K562 (cell line): Measurements from ENCODE around the gene DIAPH3.

ENCODE experiments used
- ATF1 ChIP-seq, 2 experiments: fragments of 450-650 bp in 1 of 2; IDR thresholded peaks; 2 replicates each; pipeline ENCODE4 v1.6.1; 2016; ENCODE audit warnings: missing compliant biosample characterization in 1 of 2, missing genetic modification characterization in 1 of 2
- CEBPB ChIP-seq: fragments of 450-650 bp; IDR thresholded peaks from 2 replicates; pipeline ENCODE4 v1.6.1; 2016; ENCODE audit warnings: missing genetic modification characterization, missing compliant biosample characterization
- NBN ChIP-seq: fragments of 450-650 bp; IDR thresholded peaks from 2 replicates; pipeline ENCODE4 v1.6.1; 2016; ENCODE audit warnings: low read depth, mild to moderate bottlenecking
- PTBP1 ChIP-seq: fragments of 200-400 bp; formaldehyde crosslinking; IDR thresholded peaks from 2 replicates; pipeline ENCODE4 v1.6.1; 2017; ENCODE audit warnings: low read depth, low read length
- PTRF ChIP-seq: fragments of 450-650 bp; IDR thresholded peaks from 2 replicates; pipeline ENCODE4 v1.6.1; 2016; ENCODE audit warnings: mild to moderate bottlenecking, missing genetic modification characterization, missing compliant biosample characterization
- TCF7 ChIP-seq: sonication (generic); IDR thresholded peaks from 2 replicates; pipeline ENCODE4 v1.6.1; 2016; ENCODE audit warnings: antibody characterized with exemption, borderline replicate concordance
- ZNF12 ChIP-seq: sonication (generic); formaldehyde crosslinking; IDR thresholded peaks from 2 replicates; pipeline ENCODE4 v1.4.0; 2020; ENCODE audit warnings: mild to moderate bottlenecking, missing genetic modification reagents
- ZNF184 ChIP-seq: sonication (generic); formaldehyde crosslinking; IDR thresholded peaks from 2 replicates; pipeline ENCODE4 v1.5.0; 2020; ENCODE audit warnings: missing genetic modification reagents
- ZNF232 ChIP-seq: sonication (generic); formaldehyde crosslinking; IDR thresholded peaks from 2 replicates; pipeline ENCODE4 v1.8.0; 2022; ENCODE audit warnings: mild to moderate bottlenecking, missing genetic modification reagents
- TF ChIP-seq, protein P1 (sequence below), 3 experiments: IDR thresholded peaks in 2 of 3; conservative IDR thresholded peaks in 1 of 3; 2 replicates each; pipeline ENCODE4 v1.5.1; 2011 to 2012; ENCODE audit warnings: low read length in 3 of 3, mild to moderate bottlenecking in 3 of 3, control low read depth in 2 of 3, improper control_type of control experiment in 1 of 3, inconsistent platforms in 1 of 3, low read depth in 1 of 3, mixed read lengths in 1 of 3, moderate library complexity in 1 of 3; ENCODE audit not compliant: insufficient read depth in 2 of 3
- TF ChIP-seq, protein P2 (sequence below): sonication (generic); formaldehyde crosslinking; IDR thresholded peaks from 2 replicates; pipeline ENCODE4 v1.8.0; 2022; ENCODE audit warnings: missing genetic modification reagents, mild to moderate bottlenecking, moderate library complexity, borderline replicate concordance
- TF ChIP-seq, protein P3 (sequence below), 2 experiments: IDR thresholded peaks; 2 replicates each; pipeline ENCODE4 v1.6.1; 2011; ENCODE audit warnings: borderline replicate concordance in 1 of 2, control low read depth in 1 of 2, low read depth in 1 of 2, low read length in 1 of 2, mild to moderate bottlenecking in 1 of 2, mixed read lengths in 1 of 2, moderate library complexity in 1 of 2; ENCODE audit not compliant: insufficient read depth in 1 of 2, insufficient read length in 1 of 2, poor library complexity in 1 of 2, severe bottlenecking in 1 of 2; ENCODE audit errors: extremely low read depth in 1 of 2

DNA sequence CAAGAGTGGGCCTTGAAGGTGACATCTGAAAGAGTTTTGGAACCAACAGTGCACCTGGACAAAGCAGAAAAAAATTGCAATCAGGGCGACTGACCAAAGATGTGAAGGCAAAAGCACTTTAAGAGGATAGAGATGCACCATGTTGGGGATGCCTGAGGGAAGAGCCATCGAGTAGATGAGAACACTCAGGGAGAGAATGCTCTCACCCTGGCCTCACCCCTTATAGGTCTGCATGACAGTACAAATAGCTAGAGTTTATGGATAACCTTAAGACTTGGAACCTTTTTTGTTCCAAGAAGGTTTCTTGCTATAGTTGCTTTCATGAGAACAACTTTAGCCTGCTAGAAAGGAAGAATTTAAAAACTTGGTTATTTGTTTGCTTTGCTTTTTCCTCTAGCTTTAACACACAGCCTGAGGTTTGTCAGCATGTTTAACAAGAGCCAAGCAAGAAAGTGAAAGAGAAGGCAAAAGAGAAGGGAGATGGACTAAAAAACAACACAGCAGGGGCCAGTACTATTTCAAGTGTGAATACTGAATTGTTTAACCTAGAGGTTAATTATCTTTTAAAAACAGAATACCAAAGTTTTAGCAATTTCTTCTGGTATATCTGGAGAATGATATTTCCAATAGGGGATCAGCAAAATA lies 418.9 kb downstream of the DIAPH3 start:
- TF ChIP-seq ZNF184 (CRISPR knock-in tag) (no peak), ATF1 (CRISPR knock-in tag; IDR thresholded peaks at IDR 0.05) (no peak), ATF1 (tag; IDR thresholded peaks at IDR 0.05) (no peak), CEBPB (no peak), TCF7 (no peak), PTRF (tag) (no peak), ZNF232 (CRISPR knock-in tag) (no peak), PTBP1 (no peak), NBN (no peak), ZNF12 (no peak)
- TF ChIP-seq, protein P1, sequence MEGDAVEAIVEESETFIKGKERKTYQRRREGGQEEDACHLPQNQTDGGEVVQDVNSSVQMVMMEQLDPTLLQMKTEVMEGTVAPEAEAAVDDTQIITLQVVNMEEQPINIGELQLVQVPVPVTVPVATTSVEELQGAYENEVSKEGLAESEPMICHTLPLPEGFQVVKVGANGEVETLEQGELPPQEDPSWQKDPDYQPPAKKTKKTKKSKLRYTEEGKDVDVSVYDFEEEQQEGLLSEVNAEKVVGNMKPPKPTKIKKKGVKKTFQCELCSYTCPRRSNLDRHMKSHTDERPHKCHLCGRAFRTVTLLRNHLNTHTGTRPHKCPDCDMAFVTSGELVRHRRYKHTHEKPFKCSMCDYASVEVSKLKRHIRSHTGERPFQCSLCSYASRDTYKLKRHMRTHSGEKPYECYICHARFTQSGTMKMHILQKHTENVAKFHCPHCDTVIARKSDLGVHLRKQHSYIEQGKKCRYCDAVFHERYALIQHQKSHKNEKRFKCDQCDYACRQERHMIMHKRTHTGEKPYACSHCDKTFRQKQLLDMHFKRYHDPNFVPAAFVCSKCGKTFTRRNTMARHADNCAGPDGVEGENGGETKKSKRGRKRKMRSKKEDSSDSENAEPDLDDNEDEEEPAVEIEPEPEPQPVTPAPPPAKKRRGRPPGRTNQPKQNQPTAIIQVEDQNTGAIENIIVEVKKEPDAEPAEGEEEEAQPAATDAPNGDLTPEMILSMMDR (IDR thresholded peaks at IDR 0.05 in 2 of 3, conservative IDR thresholded peaks at IDR 0.05 in 1 of 3; ENCODE audit: insufficient read depth in 2 of 3, low read depth in 1 of 3, low read length in 3 of 3), result no peak
- TF ChIP-seq, protein P2, sequence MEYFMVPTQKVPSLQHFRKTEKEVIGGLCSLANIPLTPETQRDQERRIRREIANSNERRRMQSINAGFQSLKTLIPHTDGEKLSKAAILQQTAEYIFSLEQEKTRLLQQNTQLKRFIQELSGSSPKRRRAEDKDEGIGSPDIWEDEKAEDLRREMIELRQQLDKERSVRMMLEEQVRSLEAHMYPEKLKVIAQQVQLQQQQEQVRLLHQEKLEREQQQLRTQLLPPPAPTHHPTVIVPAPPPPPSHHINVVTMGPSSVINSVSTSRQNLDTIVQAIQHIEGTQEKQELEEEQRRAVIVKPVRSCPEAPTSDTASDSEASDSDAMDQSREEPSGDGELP, result no peak
- TF ChIP-seq, protein P3, sequence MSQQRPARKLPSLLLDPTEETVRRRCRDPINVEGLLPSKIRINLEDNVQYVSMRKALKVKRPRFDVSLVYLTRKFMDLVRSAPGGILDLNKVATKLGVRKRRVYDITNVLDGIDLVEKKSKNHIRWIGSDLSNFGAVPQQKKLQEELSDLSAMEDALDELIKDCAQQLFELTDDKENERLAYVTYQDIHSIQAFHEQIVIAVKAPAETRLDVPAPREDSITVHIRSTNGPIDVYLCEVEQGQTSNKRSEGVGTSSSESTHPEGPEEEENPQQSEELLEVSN (IDR thresholded peaks at IDR 0.05; ENCODE audit: borderline replicate concordance in 1 of 2, extremely low read depth in 1 of 2, insufficient read depth in 1 of 2, insufficient read length in 1 of 2, low read depth in 1 of 2, low read length in 1 of 2, poor library complexity in 1 of 2, severe bottlenecking in 1 of 2), result no peak
